ENCODE measurements around the gene FOXK1.

- TF ChIP-seq CTCF (IDR thresholded peaks at IDR 0.05; ENCODE audit: insufficient read depth, low read depth, low read length), result no peak
- TF ChIP-seq EZH2 (IDR thresholded peaks at IDR 0.05; ENCODE audit: insufficient read depth, low read length), result no peak
Measured at GRCh38 chr7:4796453-4796852, 114.4 kb downstream of the FOXK1 start.
